ENCODE measurements around the gene DGKH. TPM values are rescaled to one million over a fixed set of nuclear protein-coding genes. Genes with fewer than 3 reads are reported as not detected.

Gene DGKH, protein sequence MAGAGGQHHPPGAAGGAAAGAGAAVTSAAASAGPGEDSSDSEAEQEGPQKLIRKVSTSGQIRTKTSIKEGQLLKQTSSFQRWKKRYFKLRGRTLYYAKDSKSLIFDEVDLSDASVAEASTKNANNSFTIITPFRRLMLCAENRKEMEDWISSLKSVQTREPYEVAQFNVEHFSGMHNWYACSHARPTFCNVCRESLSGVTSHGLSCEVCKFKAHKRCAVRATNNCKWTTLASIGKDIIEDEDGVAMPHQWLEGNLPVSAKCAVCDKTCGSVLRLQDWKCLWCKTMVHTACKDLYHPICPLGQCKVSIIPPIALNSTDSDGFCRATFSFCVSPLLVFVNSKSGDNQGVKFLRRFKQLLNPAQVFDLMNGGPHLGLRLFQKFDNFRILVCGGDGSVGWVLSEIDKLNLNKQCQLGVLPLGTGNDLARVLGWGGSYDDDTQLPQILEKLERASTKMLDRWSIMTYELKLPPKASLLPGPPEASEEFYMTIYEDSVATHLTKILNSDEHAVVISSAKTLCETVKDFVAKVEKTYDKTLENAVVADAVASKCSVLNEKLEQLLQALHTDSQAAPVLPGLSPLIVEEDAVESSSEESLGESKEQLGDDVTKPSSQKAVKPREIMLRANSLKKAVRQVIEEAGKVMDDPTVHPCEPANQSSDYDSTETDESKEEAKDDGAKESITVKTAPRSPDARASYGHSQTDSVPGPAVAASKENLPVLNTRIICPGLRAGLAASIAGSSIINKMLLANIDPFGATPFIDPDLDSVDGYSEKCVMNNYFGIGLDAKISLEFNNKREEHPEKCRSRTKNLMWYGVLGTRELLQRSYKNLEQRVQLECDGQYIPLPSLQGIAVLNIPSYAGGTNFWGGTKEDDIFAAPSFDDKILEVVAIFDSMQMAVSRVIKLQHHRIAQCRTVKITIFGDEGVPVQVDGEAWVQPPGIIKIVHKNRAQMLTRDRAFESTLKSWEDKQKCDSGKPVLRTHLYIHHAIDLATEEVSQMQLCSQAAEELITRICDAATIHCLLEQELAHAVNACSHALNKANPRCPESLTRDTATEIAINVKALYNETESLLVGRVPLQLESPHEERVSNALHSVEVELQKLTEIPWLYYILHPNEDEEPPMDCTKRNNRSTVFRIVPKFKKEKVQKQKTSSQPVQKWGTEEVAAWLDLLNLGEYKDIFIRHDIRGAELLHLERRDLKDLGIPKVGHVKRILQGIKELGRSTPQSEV
- 7.5 TPM for polyA plus RNA-seq (2012; ENCODE audit: missing spikeins)

DNA sequence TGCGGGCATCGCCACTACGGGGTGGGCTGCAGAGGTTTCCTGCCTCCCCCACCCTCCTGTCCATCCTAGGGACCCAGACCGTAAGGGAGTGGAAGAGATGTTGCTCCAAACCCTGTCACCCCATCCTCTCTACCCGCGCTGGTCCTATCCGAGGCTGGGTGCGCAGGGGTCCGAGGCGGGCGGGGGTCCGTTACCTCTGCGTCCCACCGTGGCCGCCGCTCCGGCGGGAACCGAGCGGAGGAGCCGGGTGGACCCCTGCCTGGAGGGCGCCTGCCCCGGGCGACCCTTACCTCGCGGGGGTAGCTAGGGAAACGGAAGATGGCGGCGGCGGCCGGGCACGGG lies at the start of gene DGKH:
Gene DGKH, plus strand, starts transcription at position 307 of the 342 bp plus-strand sequence. CDS start 126 bp downstream, outside the sequence.
- peak; percentile 32 for DNase-seq (ENCODE audit: insufficient read length)
- TF ChIP-seq TAF1 (IDR thresholded peaks at IDR 0.05; ENCODE audit: borderline replicate concordance, low read depth, low read length) (no peak), POLR2AphosphoS5 (IDR thresholded peaks at IDR 0.05; ENCODE audit: low read depth, low read length) (no peak), POLR2A (IDR thresholded peaks at IDR 0.05; ENCODE audit: low read depth, low read length) (no peak; the same call in 1 of the 2 replicates)
- no peak for FAIRE-seq

DNA sequence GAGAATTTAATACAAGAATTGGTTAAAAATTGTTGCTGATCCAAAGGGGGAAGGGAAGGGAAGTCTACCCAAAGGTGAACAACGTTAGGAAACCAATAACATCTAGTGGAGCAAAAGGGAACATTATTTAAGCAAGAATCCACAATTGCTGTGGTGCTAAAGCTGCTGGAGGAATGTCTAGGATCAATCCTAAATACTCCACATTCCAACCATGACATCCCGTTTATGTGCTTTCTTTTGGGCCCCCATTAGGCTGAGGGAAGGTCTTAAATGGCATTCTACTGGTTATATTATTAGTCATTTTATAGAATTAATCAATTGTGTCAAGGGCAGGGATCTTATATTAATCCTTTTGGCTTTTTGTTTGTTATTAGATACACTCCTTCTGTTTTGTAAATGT lies 47.6 kb upstream of the DGKH start:
- FAIRE-seq (no peak), DNase-seq (ENCODE audit: insufficient read length) (no peak)
- TF ChIP-seq POLR2A (IDR thresholded peaks at IDR 0.05; ENCODE audit: low read depth, low read length) (no peak), TAF1 (IDR thresholded peaks at IDR 0.05; ENCODE audit: borderline replicate concordance, low read depth, low read length) (no peak), POLR2AphosphoS5 (IDR thresholded peaks at IDR 0.05; ENCODE audit: low read depth, low read length) (no peak)

DNA sequence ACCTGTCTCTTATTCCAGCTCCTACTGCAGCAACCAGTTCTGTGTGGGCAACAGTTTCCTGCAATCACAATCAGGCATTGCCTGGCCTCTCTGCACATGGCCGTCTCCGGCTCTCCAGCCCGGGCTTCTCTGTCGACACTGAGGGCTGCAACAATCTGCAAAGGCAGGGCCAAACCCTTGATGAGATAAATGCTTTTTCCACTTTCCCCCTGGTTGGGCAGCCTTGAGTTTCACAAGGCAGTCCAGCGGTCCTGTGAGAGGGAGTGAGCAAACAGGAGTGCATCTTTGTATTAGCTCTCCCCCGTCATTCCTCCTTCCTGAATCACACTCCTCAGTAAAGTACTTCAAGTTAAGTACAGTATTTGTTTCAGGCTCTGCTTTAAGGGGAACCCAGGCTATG lies 46.9 kb upstream of the DGKH start:
- no peak for FAIRE-seq
- no peak for DNase-seq (ENCODE audit: insufficient read length)
- no peak for TF ChIP-seq POLR2A (IDR thresholded peaks at IDR 0.05; ENCODE audit: low read depth, low read length)
- no peak for TF ChIP-seq POLR2AphosphoS5 (IDR thresholded peaks at IDR 0.05; ENCODE audit: low read depth, low read length)
- TF ChIP-seq TAF1 (IDR thresholded peaks at IDR 0.05; ENCODE audit: borderline replicate concordance, low read depth, low read length), result no peak

GRCh38 chr13:42002066-42002465 lies 46.4 kb upstream of the DGKH start:
- DNase-seq (ENCODE audit: insufficient read length) (no peak), FAIRE-seq (no peak)
- TF ChIP-seq POLR2A (IDR thresholded peaks at IDR 0.05; ENCODE audit: low read depth, low read length) (no peak), TAF1 (IDR thresholded peaks at IDR 0.05; ENCODE audit: borderline replicate concordance, low read depth, low read length) (no peak), POLR2AphosphoS5 (IDR thresholded peaks at IDR 0.05; ENCODE audit: low read depth, low read length) (no peak)

- FAIRE-seq (no peak), DNase-seq (ENCODE audit: insufficient read length) (no peak)
- TF ChIP-seq POLR2AphosphoS5 (IDR thresholded peaks at IDR 0.05; ENCODE audit: low read depth, low read length) (no peak), TAF1 (IDR thresholded peaks at IDR 0.05; ENCODE audit: borderline replicate concordance, low read depth, low read length) (no peak), POLR2A (IDR thresholded peaks at IDR 0.05; ENCODE audit: low read depth, low read length) (no peak)
These were observed 40.6 kb upstream of the DGKH start for GRCh38 chr13:42007844-42008243.

DNA sequence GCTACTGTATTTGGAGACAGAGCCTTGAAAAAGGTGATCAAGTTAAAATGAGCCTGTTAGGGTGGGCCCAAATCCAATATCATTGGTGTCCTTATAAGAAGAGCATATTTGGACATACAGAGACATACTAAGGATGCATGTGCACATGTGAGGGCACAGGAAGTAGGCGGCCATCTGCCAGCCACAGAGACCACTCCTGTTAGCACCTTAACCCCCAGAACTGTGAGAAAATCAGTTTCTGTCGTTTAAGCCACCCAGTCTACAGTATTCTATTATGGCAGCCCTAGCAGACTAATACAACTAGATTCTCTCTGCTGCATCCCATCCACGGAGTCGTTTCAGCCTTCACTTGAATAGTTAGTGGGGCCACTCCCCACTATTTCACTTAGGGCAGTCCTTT lies 39.4 kb upstream of the DGKH start:
- no peak for TF ChIP-seq POLR2AphosphoS5 (IDR thresholded peaks at IDR 0.05; ENCODE audit: low read depth, low read length)
- TF ChIP-seq TAF1 (IDR thresholded peaks at IDR 0.05; ENCODE audit: borderline replicate concordance, low read depth, low read length), result no peak
- TF ChIP-seq POLR2A (IDR thresholded peaks at IDR 0.05; ENCODE audit: low read depth, low read length), result no peak
- FAIRE-seq, result no peak
- no peak for DNase-seq (ENCODE audit: insufficient read length)

GRCh38 chr13:42011601-42012350 lies 36.7 kb upstream of the DGKH start:
- FAIRE-seq (no peak), DNase-seq (ENCODE audit: insufficient read length) (no peak)
- TF ChIP-seq POLR2AphosphoS5 (IDR thresholded peaks at IDR 0.05; ENCODE audit: low read depth, low read length) (no peak), TAF1 (IDR thresholded peaks at IDR 0.05; ENCODE audit: borderline replicate concordance, low read depth, low read length) (no peak), POLR2A (IDR thresholded peaks at IDR 0.05; ENCODE audit: low read depth, low read length) (no peak)

DNA sequence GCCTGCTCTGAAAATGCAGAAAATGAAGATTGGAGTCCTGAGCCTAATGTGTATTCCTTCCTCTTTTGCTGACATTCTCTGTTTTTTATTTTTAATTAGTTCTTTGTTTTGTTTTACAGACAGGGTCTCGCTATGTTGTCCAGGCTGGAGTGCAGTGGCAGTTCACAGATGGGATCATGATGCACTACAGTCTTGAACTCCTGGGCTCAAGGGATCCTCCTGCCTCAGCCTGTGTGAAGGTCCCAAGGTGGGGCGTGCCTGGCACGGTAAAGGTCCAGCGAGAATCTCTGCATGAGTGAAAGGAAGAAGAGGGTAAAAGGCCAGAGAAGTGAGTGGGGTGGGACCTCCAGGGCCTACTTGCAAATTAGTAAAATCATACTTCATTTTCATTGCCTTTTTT lies 34.3 kb upstream of the DGKH start:
- TF ChIP-seq POLR2A (IDR thresholded peaks at IDR 0.05; ENCODE audit: low read depth, low read length) (no peak), TAF1 (IDR thresholded peaks at IDR 0.05; ENCODE audit: borderline replicate concordance, low read depth, low read length) (no peak), POLR2AphosphoS5 (IDR thresholded peaks at IDR 0.05; ENCODE audit: low read depth, low read length) (no peak)
- FAIRE-seq, result no peak
- no peak for DNase-seq (ENCODE audit: insufficient read length)

DNA sequence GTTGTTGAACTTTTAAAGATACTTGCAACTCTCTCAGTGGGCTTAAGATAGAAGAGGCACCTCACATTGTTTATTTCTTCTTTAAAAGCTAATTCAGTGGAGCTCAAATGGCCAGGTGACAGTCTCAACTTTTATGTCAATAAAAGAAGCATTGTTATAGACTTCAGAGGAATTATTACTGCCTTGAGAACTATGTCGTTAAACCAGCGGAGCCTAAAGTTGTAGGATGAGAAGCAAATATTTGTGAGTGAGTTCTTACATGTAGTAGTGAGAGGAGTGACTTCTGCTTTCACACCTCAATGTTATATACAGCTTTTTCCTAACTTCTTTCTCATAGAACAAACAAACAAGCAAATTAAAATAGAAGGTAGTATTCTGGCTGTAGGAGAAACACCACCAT lies 31.2 kb upstream of the DGKH start:
- no peak for FAIRE-seq
- TF ChIP-seq POLR2AphosphoS5 (IDR thresholded peaks at IDR 0.05; ENCODE audit: low read depth, low read length) (no peak), POLR2A (IDR thresholded peaks at IDR 0.05; ENCODE audit: low read depth, low read length) (no peak), TAF1 (IDR thresholded peaks at IDR 0.05; ENCODE audit: borderline replicate concordance, low read depth, low read length) (no peak)
- no peak for DNase-seq (ENCODE audit: insufficient read length)

GRCh38 chr13:42021851-42022250 lies 26.6 kb upstream of the DGKH start:
- no peak for FAIRE-seq
- DNase-seq (ENCODE audit: insufficient read length), result no peak
- TF ChIP-seq TAF1 (IDR thresholded peaks at IDR 0.05; ENCODE audit: borderline replicate concordance, low read depth, low read length) (no peak), POLR2A (IDR thresholded peaks at IDR 0.05; ENCODE audit: low read depth, low read length) (no peak), POLR2AphosphoS5 (IDR thresholded peaks at IDR 0.05; ENCODE audit: low read depth, low read length) (no peak)
